HG03095 (cell line): ENCODE measurements around the gene KIFC3.
"Not testable (repeated sequence)": the region's sequence is repeated elsewhere in the genome, so short reads cannot be mapped to it uniquely, and the experiment has no call there.

Experiments
- ATAC-seq: cut with Tn5 transposase; IDR thresholded peaks from one replicate; pipeline ENCODE4 v1.9.1; 2021; ENCODE audit warnings: moderate library complexity; ENCODE audit not compliant: unreplicated experiment

The KIFC3 gene

DNA sequence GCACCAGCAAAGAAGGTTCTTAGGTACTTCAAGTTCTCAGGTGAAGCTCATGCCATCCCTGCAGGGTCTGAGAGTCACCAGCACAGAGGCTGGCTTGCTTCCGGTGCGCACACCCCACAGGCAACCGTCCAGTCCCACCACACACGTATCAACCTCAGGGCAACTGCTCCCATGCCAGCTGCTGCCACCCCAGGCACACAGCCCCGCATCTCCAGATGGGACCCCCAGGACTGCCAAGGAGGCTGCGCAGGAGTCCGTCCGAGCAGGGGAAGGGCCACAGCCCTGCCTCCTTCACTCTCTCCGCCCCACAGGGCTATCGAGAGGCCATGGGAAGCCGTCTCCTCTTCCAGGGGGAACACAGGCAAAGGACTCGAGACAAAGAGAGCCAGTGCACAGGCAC is 13.3 kb downstream of the KIFC3 start:
- no peak for ATAC-seq

DNA sequence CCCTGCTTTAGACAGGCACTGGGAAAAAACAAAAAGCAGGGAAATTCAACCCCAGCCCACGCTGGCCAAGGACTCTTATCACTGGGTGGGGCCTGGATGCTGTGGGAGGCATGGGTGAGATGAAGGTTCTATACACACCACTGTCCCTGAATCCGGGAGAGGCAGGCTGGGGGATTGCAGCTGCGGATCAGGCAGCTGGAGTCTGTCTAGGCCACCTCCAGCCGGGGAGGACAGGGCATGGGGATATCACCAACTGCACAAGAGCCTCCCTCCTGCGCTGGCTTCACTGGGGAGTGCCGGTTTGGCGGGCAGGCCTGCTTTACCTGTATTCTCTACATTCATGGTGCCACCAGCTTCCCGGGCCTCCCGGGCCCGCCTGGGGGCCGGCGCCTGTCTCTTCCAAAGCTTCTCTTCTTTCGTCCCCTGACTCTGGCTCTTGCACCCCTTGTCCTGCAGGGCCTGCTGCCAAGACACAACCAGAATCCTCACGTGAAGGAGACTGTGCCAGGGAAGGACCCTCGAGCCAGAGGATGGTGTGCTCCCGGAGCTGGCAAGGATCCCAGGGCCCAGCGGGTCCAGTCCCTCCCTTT is 13.9 kb downstream of the KIFC3 start:
- no peak for ATAC-seq

GRCh38 chr16:57787519-57787905 is 14.8 kb downstream of the KIFC3 start:
- no peak for ATAC-seq

DNA sequence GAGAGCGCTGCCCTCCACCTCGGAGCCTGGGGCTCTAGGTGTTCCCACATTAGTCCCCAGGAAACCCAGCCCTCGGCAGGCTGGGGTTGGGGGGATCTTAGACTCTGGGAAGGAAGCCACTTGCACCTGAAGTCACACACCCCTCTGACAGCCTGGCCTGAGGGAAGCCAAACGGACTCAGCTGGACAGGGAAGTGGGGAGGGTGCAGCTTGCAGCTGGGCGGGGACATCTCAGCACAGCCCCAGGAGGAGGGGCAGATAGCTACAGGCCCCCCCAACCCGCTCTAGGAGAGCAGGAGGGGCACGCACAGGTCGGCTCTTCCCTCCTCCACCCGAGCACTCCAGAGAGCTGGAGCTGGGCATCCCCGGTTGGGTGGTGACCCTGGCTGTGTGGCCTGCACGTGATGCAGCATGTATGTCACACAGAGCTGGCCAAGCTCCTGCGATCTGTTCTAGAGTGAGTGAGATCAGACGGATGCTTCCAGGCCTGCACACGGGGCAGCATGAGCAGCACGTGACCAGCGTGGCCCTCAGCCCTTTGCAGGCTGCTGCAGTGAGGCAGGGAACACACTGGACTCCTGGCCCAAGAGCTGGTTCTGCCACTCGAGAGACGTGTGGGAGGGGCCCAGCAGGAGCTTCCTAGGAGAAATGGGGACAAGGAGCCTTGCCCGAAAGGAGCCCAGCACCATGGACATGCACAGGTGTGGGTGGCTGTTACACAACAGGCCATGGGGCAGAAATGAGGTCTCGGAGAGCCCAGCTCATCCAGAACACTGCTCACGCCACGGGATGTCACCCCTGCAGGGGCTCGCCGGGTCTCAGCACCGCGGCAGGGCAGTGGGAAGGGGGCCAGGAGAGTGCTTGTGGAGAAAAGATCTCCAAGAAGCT is 15.4 kb downstream of the KIFC3 start:
- ATAC-seq, result no peak

DNA sequence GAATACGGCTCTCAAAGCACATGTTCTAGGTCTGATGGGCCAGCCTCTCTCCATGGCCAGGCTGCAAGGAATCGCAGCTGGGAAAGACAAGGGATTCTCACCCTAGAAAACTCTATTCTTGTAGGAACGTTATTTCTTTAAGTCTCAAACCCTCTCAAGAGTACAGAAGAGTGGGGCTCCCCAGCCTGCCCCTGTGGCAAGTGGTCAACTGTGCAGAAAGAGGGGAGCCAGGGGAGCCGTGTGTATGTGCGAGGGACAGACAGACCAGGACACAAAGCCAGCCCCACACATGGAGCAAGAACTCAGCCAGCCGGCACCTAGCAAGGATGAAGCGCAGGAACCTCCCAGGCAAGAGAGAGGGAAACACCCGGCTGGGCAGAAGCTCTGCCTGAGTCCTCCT is 16.4 kb downstream of the KIFC3 start:
- ATAC-seq, result no peak

- no peak for ATAC-seq
Measured at GRCh38 chr16:57785385-57785784, 16.9 kb downstream of the KIFC3 start.

- no peak for ATAC-seq
Measured at GRCh38 chr16:57784334-57784733, 18.0 kb downstream of the KIFC3 start.

DNA sequence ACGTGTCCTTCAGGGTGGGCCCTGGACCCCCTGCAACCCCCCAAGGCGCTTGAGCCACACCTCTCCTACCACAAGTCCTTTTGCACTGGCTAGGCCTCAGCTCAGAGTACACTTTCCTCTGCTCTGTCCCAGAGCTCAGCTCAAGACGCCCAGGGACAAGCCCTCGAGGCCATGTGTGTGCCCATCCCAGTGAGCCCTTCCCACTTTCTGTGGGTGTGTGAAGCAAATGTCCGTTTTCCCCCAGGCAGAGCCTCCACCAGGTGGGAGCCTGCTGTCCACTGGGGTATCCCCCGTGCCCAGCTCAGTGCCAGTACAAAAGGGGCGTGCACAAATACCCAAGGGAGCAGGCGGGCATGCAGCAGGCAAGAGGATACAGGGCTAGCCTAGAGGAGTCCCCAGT is 18.4 kb downstream of the KIFC3 start:
- no peak for ATAC-seq

GRCh38 chr16:57783116-57783515 is 19.2 kb downstream of the KIFC3 start:
- no peak for ATAC-seq

- not testable (repeated sequence) for ATAC-seq
Measured at GRCh38 chr16:57782607-57783055, 19.7 kb downstream of the KIFC3 start.

GRCh38 chr16:57781741-57782606 is 20.3 kb downstream of the KIFC3 start:
- no peak for ATAC-seq

DNA sequence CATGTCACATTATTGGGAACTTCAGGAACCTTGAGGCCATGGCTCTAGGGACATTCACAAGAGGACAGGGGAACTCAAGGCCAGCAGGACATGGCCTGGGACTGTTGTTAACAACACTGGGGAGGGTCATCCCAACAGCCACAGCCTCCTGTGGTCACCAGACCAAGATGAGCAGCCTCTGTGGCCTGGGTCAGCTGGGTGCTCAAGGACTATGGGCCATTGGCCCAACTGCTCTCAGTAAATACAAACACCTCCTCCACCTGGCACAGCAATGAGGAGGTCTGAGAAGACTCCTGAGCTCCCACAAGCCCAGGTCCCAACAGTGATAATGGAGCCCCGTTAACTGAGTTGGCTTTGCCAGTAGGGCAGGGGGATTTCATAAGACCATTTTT is 20.9 kb downstream of the KIFC3 start:
- ATAC-seq, result no peak

DNA sequence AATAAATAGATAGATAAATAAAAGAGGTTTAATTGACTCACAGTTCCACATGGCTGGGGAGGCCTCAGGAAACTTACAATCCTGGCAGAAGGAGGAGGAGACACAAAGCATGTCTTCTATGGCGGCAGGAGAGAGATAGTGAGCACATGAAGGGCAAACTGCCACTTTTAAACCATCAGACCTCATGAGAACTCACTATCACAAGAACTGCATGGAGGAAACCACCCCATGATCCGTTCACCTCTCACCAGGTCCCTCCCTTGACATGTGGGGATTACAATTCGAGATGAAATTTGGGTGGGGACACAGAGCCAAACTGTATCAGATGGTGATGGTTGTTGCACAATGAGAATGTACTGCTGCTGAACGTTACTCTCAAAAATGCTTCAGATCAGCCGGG is 22.5 kb downstream of the KIFC3 start:
- ATAC-seq, result not testable (repeated sequence)

- no peak for ATAC-seq
Measured at GRCh38 chr16:57778658-57779057, 23.6 kb downstream of the KIFC3 start.

DNA sequence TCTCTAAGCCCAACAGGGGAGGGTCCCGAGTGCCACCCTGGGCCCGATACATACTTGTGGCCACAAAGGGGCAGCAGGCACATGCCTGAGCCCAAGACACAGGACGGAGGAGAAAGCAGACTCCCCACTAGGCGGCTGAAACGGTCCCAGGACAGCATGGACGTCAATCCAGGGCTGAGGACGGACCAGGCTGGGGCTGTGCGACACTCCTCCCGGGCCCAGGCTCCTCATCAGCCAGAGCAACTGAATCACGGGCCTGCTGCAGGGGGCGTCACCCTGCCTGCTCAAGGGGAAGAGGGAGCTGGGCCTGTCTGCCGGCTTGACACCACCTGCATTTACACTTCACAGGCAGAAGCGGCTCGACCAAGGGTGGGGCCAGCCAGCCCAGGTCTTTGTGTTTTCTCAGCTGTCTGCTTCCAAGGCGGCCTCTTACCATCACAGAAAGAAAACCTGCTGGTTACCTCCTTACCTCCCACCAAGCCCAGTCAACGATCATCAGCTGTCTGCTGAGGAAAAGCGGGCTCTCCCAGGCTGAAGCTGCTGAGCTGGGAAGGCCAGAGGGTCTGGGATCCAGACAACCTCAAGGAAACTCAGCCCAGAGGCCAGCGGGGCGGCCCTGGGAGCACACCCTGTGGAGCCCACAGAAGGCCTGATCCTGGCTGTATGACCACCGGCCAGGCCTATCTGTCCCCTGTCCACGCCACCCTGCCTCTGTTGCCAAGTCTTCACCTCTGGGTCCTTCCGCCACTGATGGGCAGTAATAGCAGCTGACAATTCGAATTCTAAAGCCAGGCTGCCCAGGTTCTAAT is 26.4 kb downstream of the KIFC3 start:
- ATAC-seq, result no peak

DNA sequence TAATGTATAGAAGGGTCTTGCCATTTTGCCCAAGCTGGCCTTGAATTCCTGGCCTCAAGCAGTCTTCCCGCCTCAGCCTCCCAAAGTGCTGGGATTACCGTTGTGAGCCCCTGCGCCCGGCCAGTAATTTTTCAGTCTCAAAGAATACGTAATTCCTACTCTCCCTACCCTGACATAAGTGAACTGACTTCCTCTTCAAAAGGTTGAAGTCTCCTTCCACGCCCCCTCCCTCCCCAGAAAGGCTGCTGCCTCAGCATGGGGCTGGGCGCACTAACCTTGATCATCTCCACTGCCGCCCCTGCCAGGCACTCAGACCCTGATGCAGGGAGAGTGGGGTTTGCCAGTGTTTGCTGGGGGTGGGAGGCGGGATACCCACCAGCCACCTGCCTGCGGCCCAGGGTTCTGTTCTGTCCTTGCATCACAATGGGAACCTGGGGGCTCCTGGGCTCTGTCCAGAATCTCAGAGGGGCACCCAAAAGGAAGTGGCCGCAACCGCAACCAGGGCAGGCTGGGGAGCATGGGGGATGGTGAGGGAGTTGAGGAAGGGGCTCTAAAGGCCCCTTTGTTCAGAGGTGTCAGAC is 27.5 kb downstream of the KIFC3 start:
- no peak for ATAC-seq

DNA sequence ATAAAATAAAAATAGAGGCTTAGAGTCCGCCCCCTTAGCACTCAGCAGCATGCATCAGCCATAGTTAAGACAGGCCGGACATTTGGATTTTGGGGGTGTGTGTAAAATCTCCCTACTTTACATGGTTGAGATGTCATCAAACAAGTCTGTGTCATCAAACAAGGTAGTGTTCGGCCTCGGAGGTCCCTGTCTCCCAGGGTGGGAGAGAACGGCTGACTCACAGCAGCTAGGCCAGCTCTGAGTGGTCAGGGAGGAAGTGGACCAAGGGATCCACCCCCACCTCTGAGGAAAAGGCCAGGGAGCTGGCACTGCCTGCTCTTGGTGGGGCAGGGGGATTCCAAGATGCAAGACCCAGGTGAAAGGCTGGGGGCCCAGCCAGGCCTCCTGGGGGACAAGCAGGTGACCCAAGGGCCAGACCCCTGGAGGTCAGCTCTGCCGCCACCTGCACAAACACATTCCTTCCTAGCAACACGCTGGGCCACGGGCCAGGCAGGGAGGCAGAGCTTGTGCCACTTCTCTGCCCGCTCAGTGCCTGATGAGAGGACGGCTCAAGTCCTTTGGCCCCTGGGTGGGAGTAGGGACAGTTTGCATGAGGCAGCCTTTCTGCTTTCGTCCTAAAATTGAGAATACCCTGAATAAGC is 28.5 kb downstream of the KIFC3 start:
- no peak for ATAC-seq

GRCh38 chr16:57773019-57773418 is 29.3 kb downstream of the KIFC3 start:
- no peak for ATAC-seq

DNA sequence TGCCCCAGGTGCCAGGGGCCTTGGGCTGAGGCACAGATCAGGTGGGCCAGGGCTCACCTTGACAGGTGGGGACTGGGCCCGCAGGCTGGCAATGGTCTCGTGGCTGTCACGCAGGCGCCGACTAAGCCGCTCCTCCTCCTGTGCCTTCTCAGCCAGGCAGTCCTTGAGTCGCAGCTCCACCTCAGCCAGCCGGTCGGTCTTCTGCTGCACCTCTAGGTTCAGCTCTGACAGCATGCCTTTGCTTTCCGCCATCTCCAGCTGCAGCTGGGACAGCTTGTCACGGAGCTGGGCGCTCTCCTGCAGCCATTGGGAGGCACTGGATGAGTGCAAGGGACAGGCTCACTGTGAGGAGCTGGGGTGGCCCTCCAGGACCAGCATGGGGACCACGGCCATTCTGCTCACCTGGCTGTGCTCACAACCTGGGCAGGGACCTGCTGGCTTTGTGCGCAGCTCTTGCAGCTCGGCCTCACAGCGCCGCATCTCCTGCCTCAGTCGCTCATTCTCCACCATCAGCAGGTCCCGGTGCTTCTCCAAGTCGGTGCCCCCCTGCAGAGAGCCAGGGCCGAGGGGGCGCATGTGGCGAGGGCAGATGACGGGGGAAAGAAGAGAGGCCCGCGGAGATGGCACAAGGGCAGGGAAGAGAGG is 31.0 kb downstream of the KIFC3 start:
- ATAC-seq, result no peak
